Measurements from ENCODE around the gene LILRB1.
"Not testable (repeated sequence)": the region's sequence is repeated elsewhere in the genome, so short reads cannot be mapped to it uniquely, and the experiment has no call there.

Gene LILRB1

DNA sequence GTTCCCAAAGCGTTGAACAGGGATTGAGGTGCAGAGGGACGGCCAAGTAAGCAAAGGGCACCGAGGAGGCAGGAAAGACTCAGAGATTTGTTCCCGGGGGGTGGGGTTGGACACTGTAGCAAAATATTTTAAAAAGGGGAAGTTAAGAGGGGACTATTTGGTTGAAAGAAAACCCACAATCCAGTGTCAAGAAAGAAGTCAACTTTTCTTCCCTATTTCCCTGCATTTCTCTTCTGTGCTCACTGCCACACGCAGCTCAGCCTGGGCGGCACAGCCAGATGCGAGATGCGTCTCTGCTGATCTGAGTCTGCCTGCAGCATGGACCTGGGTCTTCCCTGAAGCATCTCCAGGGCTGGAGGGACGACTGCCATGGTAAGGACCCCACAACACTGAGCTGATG is at the start of gene LILRB1:
Gene LILRB1, plus strand, starts transcription at position 223 of the 400 bp plus-strand sequence. CDS start 590 bp downstream, outside the sequence.
- H3K4me3 ChIP-seq (ENCODE audit: control insufficient read depth, low read depth, low read length) = not testable (repeated sequence)

DNA sequence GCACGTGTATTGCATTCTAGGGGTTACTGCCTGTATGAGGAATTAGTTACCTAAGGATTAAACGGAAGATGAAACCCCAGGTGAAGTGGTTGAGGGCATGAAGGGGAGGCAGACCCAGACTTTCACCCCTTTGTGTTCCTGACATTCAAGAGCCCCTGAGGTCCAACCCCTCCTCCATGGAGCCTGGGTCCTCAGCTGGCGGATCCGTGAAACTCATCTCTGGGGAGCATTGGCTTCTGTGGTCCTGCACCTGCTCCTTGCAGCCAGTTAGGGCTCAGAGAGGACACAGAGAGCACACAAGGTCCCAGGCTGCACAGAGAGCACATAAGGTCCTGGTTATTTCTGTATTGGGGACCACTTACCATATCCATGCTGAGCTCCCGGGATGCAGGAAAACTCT is 43.9 kb upstream of the LILRB1 start:
- DNase-seq (ENCODE audit: low read depth) = no peak
- H3K4me3 ChIP-seq (ENCODE audit: control insufficient read depth, low read depth, low read length) = no peak overlapping the region
- TF ChIP-seq, protein P1, sequence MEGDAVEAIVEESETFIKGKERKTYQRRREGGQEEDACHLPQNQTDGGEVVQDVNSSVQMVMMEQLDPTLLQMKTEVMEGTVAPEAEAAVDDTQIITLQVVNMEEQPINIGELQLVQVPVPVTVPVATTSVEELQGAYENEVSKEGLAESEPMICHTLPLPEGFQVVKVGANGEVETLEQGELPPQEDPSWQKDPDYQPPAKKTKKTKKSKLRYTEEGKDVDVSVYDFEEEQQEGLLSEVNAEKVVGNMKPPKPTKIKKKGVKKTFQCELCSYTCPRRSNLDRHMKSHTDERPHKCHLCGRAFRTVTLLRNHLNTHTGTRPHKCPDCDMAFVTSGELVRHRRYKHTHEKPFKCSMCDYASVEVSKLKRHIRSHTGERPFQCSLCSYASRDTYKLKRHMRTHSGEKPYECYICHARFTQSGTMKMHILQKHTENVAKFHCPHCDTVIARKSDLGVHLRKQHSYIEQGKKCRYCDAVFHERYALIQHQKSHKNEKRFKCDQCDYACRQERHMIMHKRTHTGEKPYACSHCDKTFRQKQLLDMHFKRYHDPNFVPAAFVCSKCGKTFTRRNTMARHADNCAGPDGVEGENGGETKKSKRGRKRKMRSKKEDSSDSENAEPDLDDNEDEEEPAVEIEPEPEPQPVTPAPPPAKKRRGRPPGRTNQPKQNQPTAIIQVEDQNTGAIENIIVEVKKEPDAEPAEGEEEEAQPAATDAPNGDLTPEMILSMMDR (conservative IDR thresholded peaks at IDR 0.05; ENCODE audit: control insufficient read depth, insufficient read depth, low read depth, low read length) = no peak

More for the DNA sequence above, at the start of gene LILRB1:
- not testable (repeated sequence) for DNase-seq (ENCODE audit: low read depth)

DNA sequence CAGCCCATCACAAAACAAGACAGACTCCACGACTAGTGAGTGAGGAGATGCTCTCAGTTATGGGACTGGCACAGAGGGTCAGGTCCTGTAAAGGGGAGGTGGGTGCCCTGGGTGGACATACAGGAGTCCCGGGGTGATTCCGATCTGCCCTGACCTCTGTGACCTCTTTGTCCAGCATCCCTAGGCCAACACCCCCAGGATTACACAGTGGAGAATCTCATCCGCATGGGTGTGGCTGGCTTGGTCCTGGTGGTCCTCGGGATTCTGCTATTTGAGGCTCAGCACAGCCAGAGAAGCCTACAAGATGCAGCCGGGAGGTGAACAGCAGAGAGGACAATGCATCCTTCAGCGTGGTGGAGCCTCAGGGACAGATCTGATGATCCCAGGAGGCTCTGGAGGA is 43.3 kb upstream of the LILRB1 start:
- H3K4me3 ChIP-seq (ENCODE audit: control insufficient read depth, low read depth, low read length) = no peak overlapping the region
- TF ChIP-seq, protein P1 (conservative IDR thresholded peaks at IDR 0.05; ENCODE audit: control insufficient read depth, insufficient read depth, low read depth, low read length) = no peak
- DNase-seq (ENCODE audit: low read depth) = no peak

DNA sequence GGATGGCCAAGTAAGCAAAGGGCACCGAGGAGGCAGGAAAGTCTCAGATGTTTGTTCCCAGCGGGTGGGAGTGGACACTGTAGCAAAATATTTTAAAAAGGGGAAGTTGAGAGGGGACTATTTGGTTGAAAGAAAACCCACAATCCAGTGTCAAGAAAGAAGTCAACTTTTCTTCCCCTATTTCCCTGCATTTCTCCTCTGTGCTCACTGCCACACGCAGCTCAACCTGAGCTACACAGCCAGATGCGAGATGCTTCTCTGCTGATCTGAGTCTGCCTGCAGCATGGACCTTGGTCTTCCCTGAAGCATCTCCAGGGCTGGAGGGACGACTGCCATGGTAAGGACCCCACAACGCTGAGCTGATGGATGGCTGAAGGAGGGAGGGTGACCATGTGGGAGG is 36.8 kb upstream of the LILRB1 start, which contains the start of gene LILRA1:
Gene LILRA1, plus strand, starts transcription at position 188 of the 400 bp plus-strand sequence. CDS start 613 bp downstream, outside the sequence.
- not testable (repeated sequence) for DNase-seq (ENCODE audit: low read depth); H3K4me3 ChIP-seq (ENCODE audit: control insufficient read depth, low read depth, low read length)

DNA sequence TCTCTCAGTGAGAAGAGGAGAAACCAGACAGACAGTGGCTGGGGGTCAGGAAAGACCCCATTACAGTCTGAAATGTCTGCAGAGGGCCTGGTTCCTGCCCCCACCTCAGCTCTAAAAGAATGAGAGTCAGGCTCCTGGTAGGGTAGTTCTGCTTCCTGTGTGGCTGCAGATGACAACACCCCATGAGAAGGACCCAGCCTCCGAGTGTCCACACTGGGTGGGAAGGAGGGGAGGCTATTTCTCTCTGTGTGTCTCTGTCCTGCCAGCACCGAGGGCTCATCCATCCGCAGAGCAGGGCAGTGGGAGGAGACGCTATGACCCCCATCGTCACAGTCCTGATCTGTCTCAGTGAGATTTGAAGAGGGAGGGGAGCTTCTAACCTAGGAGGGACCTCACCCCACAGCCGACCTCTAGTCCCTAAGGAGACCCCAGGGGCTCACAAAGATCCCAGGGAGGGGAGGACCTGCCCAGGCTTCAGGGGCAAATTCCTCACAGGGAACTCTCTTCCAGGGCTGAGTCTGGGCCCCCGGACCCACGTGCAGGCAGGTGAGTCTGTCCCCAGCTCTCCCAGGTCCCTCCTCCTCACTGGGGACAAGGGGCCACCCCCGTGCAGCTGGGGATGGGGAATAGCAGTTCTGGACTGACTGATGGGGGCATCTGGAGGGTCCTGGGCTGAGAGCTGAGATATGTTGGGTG is 36.2 kb upstream of the LILRB1 start:
- not testable (repeated sequence) for H3K4me3 ChIP-seq (ENCODE audit: control insufficient read depth, low read depth, low read length); DNase-seq (ENCODE audit: low read depth)

DNA sequence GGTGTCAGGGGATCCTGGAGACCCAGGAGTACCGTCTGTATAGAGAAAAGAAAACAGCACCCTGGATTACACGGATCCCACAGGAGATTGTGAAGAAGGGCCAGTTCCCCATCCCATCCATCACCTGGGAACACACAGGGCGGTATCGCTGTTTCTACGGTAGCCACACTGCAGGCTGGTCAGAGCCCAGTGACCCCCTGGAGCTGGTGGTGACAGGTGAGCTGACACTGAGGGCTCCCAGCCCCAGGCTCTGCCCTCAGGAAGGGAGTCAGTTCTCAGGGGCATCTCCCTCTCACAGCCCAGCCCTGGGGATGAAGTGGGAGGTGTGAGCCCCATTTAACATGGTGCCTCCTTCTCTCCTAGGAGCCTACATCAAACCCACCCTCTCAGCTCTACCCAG is 35.5 kb upstream of the LILRB1 start:
- no peak for DNase-seq (ENCODE audit: low read depth)
- H3K4me3 ChIP-seq (ENCODE audit: control insufficient read depth, low read depth, low read length) = no peak overlapping the region
- TF ChIP-seq, protein P1 (conservative IDR thresholded peaks at IDR 0.05; ENCODE audit: control insufficient read depth, insufficient read depth, low read depth, low read length) = no peak

DNA sequence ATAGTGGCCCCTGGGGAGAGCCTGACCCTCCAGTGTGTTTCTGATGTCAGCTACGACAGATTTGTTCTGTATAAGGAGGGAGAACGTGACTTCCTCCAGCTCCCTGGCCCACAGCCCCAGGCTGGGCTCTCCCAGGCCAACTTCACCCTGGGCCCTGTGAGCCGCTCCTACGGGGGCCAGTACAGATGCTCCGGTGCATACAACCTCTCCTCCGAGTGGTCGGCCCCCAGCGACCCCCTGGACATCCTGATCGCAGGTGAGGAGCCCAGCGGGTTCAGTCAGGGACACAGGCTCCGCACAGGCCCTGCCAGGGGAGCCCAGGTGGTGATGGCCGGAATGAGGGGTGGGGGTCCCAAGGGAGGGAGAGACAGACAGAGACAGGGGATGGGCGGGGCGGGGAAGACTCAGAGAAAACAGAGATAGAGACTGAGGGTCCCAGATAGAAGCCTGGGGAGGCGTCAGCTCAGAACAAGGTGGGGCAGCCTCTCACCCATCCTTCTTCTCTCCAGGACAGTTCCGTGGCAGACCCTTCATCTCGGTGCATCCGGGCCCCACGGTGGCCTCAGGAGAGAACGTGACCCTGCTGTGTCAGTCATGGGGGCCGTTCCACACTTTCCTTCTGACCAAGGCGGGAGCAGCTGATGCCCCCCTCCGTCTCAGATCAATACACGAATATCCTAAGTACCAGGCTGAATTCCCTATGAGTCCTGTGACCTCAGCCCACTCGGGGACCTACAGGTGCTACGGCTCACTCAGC is 34.4 kb upstream of the LILRB1 start:
- not testable (repeated sequence) for DNase-seq (ENCODE audit: low read depth); H3K4me3 ChIP-seq (ENCODE audit: control insufficient read depth, low read depth, low read length)

DNA sequence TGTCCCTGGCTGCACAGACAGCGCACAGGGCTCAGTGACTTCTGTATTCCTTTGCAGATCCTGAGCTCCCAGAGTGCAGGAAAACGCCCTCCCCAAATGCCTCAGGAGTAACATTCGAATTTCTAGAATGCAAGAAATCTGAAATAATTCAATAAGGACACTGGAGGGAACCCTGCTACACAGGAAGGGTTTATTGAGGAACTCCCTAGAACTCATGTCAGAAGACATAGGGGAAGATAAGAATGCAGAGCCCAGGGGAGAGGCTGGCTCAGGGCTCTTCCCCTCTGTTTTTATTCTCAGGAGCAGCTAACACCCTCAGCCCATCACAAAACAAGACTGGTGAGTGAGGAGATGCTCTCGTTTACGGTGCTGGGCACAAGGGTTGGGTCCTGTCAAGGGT is 30.1 kb upstream of the LILRB1 start:
- DNase-seq (ENCODE audit: low read depth) = no peak

More for the DNA sequence above, 30.1 kb upstream of the LILRB1 start:
- H3K4me3 ChIP-seq (ENCODE audit: control insufficient read depth, low read depth, low read length) = no peak overlapping the region
- TF ChIP-seq, protein P1 (conservative IDR thresholded peaks at IDR 0.05; ENCODE audit: control insufficient read depth, insufficient read depth, low read depth, low read length) = no peak

Data from fibroblast of mammary gland (primary cell).